Ecto neural progenitor cell (in vitro differentiated cells): Measurements from ENCODE around the gene RAF1.
"Not testable (repeated sequence)": the region's sequence is repeated elsewhere in the genome, so short reads cannot be mapped to it uniquely, and the experiment has no call there.

ENCODE experiments used
- DNase-seq: peaks from one replicate; pipeline ENCODE4 v3.0.0-alpha.2; 2018; ENCODE audit warnings: low spot score

Gene RAF1

DNA sequence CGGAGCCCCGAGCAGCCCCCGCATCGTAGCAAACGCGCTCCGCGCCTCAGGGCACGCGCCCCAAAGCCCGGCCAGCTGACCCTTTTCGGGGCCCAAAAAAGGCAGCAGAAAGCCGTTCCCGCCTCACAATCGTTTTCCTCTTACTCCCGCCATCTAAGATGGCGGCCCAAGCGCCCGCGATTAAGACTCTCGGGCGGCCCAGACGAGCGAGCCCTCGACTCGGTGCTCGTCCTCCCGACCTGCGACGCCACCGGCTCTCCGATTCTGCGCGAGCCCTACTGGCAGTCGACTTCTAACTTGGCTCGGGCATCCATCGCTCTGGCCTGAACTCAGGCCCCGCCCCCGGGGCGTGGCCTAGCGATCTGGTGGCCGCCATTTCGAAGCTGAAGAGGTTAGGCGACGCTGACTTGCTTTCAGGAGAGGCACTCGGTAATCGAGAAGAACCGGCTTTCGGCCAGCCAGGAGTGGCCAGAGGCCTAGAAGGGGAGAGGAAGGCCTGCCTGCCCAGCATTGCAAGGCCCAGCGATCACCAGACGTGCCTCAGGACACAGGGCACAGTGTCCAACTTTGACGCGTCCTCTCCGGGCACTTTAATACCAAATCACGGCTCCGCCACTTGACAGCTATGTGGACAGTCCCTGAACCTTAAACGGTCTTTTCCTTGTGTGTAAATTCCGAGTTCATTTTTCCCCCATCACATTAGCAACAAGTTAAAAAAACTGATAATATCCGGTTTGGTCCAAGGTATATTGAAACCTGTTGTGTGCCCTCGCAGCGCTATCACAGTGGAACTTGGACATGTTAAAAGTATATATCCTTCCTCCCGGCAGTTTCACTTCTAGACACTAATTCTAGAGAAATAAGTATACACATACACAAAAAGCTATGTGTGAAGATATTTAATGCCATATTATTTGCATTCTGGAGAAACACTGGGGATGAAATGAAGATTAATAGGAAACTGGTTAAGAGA is at the start of gene RAF1:
RAF1 (minus strand) TSS at position 182 of the 973 bp plus-strand sequence. CDS start 45,396 bp downstream, outside the sequence.
- DNase-seq, result peak; percentile 98

DNA sequence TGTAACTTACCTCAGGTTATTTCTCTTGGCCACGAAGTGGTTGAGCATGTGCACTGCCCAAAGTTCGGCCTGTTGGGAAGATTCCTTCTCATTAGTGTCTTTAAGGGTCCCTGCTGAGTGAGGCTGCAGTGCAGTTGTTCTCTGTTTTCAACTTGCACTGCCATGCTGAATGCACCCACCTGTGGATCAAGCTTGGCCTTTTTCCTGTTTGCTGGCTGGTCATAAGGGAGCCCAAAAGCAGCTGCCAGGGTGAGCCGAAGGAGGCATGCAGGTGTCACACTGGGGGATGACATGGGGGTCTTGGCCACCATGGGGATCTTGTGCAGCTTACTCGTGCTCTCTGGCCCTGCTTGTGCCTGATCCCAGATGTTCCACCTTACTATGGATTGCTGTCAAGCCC is 46.1 kb upstream of the RAF1 start:
- no peak for DNase-seq

DNA sequence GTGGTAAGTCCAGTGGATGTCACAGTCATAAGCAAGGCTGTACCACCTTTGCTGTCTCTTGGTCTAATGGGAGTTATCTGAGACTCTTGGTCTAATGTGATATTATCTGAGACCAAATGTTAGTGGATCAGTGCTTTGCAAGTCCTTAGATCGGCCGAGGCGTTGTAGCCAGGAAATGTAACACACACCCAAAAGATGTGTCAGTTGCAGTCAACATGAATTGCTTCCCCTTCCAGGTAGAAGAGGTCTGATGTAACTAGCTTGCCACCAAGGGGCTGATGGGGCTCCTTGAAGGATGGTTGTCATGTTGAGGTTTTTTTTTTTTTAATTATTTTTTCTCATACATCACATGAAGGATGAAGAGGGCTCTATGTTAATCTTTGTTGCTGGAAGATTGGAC is 45.4 kb upstream of the RAF1 start:
- DNase-seq, result no peak

DNA sequence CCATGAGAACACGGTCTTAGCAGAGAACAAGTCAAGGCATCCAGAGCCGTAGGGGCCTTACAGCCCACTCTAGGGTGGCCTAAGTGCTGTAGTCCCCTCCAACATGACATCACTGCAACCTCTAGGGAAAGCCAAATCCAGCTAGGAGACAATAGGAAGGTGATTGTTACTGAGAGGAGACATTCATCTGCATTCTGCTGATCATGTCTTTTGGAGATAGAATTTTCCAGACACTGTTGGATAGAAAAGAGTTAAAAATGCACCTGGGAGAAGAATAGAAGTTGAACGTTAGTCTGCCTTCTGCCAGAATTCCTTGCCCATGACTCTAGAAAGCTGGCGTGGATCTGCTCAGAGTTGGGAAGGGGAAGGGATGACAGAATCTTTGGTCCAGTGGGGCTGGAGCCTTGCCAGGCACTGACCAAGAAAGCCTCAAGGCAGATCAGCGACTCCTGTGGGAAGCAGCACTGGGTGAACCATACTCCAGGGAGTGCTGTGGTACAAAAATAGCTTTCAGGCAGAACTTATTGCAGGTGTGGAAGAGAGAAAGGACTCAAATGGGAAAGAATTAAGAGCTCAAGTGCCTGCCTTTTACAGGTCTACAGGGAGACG is 44.8 kb upstream of the RAF1 start:
- no peak for DNase-seq

DNA sequence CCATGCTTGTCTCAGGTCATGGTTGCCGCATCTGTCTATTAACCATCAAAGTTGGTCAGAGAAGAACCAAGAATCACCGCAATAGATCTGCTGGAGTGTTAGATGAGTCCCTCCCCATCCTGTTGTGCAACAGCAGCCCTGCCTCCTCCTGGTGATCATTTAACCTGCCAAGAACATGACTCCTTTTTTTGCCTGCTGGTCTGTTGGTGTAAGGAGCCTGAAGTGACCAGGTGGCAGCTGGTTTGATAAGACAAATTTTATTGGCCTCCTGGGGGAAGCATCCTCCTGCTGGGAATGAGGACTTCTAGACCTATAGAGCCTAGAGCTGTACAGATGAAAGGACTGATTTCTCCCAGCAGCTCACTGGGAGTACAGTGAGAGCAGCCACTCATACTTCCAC is 43.5 kb upstream of the RAF1 start:
- no peak for DNase-seq

DNA sequence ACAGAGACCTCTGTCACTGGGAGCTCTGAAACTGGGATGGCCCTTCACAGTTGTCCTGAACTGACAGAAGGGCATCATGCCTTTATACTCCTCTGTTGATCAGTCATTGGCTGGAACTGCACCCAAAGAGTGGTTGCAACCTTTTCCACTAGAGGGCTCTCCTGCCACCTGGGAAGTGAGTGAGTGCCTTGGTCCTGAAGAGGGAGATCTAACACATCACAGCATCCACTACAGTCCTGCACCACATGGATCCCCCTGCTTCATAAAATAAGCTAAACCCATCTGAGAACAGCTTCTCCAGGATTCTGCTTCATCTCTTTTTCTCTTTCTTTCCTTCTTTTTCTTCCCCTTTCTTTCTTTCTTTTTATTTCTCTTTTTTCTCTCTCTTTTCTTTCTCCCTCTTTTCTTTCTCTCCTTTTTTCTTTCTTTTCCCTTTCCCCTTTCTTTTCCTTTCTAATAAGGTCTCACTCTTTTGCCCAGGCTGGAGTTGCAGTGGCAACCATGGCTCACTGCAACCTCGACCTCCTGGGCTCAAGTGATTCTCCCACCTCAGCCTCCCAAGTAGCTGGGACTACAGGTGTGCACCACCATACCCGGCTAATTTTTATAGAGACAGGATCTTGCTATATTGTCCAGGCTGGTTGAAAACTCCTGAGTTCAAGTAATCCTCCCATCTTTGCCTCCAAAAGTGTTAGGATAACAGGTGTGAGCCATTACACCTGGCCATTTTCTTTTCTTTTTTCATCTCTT is 42.8 kb upstream of the RAF1 start:
- DNase-seq, result peak; percentile 69

DNA sequence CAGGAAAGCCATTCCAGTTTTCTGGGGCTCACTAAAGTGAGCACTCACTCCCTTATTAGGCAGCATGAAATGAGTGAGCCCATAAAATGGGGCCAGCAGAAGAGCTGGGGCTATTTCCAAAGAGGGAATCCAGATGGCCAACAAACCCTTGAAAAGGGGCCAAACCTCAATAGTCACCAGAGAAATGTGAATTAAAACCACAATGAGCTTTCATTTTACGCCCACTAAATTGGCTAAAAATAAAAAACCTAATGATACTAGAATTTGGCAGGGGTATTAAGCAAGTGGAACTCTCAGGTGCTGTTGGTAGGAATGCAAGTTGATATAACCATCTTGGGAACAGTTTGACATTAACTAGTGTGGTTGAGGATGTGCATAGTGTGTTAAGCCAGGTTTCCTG is 42.1 kb upstream of the RAF1 start:
- no peak for DNase-seq

DNA sequence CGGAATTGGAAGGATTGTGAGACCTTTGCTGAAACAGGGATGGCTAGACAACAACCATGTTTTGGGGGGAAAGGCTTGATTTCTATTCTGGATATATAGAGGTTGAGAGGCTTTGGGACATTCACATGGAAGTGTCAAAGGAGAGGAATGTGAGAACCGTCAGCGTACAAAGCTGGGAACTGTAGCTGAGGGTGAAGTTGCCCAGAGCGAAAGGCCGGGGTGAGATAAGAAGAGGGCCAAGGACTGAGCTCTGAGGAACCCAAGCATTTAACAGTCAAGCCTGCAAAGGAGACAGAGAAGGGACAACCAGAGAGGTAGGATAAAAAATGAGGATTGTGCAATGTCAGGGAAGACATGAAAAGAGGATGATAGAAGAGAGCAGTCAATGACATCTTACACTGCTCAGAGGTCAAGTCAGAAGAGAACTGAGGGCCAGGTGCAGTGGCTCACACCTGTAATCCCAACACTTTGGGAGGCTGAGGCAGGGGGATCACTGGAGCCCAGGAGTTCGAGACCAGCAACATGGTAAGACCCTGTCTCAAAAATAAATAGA is 41.5 kb upstream of the RAF1 start:
- DNase-seq, result no peak

DNA sequence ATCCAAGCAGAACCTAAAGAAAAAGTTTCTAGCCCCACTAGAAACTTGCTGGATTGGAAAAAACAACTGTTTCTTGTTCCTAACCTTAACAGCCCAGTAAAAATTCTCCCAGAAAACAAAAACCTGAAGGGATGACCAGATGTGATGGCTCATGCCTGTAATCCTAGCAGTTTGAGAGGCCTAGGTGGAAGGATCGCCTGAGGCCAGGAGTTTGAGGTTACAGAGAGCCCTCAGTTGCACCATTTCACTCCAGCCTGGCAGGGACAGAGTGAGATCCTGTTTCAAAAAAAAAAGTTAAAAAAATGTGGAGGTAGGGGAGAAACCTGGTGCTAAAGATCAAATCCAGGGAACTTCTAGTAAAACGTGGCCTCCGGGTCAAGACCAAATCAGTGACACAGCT is 38.6 kb upstream of the RAF1 start:
- DNase-seq, result no peak

DNA sequence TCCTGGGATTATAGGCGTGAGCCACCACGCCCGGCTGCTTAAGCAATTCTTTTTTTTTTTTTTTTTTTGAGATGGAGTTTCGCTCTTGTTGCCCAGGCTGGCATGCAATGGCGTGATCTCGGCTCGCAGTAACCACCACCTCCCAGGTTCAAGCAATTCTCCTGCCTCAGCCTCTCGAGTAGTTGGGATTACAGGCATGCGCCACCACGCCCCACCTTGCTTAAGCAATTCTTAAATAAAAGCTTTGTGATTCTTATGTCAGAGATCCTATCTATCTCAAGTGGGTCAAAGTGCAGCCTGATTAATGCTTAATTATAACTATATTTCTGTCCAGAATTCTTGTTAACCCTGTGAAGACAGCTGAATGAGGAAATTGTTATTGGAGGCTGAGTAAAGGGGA is 37.7 kb upstream of the RAF1 start:
- DNase-seq, result not testable (repeated sequence)

DNA sequence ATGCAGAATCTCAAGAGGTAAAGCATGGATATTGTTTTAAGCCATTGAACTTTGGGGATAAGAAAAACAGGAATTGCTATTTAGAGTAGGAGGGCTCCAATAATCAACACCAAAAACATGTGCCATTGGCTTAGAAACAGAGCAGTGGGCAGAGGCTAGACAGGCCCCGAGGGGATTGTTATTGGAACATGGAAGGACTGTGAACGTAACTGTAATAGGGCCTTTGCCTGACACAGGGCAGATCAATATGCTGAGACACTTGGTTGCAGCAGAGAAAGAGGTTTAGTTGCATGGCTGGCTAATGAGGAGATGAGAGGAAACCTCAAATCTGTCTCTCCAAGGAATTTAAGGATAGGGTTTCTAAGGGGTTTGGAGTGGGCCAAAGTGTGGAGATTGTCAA is 36.9 kb upstream of the RAF1 start:
- DNase-seq, result no peak

DNA sequence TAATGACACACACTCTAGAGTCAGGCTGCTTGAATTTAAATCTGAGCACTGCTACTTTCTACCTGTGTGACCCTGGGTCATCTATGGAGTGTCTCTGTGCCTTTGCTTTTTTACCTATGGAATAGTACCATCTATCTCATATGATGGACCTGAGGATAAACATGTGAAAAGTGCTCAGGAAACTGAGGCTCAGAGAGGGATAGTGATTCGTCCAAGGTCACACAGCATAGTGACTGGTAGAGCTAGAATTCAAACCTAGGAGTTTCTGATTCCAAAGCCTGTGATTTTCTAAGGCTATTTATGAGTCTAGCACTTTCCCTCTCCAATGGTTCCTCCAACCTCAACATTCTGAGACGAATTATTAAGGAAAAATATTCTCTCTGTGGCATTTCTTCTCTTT is 32.0 kb upstream of the RAF1 start:
- no peak for DNase-seq

DNA sequence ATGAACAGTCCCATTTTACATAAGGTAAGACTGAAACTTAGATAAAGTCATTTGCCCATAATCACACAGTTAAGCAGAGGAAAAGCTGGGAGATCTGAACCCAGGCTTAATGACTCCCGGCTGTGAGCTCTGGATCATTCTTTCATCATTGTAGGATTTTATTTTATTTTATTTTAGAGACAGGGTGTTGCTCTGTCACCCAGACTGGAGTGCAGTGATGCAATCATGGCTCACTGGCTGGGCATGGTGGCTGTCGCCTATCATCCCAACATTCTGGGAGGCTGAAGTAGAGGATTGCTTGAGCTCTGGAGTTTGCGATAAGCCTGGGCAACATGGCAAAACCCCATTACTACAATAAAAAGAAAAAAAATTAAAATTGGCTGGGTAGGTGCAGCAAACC is 31.2 kb upstream of the RAF1 start:
- DNase-seq, result no peak

DNA sequence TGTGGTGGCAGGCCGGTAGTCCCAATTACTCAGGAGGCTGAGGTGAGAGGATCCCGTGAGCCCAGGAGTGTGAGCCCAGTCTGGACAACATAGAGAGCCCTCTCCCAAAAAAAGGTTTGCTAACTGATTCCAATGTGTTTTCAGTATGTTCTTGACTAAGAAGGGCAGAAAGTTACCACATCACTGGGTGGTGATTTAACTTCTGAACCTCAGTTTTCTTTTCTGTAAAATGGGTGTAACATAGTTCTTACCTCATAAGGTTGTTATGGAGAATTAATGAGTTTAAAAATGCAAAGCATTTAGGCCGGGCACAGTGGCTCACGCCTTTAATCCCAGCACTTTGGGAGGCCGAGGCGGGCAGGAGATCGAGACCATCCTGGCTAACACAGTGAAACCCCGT is 28.5 kb upstream of the RAF1 start:
- DNase-seq, result no peak

DNA sequence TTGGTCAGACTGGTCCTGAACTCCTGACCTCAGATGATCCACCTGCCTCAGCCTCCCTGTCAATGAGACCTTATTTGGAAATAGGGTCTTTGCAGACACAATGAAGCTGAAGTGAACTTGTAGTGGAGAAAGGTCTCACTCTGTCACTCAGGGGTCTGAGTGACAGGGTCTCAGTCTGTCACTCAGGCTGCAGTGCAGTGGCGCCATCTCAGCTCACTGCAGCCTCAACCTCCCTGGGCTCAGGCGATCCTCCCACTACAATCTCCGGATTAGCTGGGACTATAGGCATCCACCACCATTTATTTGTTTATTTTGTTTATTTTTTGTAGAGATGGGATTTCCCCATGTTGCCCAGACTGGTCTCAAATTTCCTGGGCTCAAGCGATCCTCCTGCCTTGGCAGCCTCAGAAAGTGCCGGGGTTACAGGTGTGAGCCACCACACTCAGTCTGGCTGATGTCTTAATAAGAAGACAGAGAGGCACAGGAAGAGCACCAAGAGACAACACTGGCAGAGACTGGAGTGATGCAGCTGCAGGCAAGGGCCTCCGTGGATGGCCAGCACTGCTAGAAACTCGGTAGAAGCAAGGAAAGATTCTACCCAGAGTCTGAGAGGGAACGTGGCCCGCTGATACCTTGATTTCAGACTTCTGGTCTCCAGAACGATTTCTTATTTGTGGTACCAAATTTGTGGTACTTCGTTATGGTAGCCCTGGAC is 26.2 kb upstream of the RAF1 start:
- DNase-seq, result no peak

DNA sequence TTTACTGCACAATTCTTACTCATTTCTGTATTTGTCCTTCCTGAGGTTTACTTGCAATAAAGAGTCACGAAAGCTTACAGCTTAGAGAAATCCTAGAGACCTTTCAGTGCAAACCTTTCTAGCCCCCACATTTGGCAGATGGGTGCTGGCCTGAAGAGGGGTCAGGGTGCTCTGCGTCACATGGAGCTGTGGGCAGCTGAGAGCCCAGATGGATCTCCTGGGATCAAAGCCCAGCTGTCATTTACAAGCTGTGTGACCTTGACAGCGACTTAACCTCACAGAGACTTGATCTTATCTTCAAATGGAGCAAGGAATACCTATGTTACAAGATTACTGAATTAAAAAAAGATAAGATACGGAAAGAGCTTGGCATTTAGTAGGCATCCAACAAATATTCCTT is 24.0 kb upstream of the RAF1 start:
- no peak for DNase-seq

DNA sequence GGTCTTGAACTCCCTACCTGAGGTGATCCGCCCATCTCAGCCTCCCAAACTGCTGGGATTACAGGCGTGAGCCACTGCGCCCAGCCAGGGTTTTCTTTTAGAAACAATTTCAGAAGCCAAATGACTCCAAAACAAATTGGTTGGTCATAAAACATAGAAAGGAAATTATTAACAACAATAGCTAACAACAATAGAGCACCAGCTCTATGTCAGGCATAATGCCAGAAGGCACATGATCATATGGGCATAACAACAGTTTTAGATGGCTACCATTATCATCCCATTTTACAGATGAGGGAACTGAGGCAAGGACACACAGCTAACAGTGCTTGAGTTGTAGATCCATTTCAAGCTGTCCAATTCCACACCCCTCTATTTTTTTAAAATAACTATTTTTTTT is 22.2 kb upstream of the RAF1 start:
- no peak for DNase-seq

DNA sequence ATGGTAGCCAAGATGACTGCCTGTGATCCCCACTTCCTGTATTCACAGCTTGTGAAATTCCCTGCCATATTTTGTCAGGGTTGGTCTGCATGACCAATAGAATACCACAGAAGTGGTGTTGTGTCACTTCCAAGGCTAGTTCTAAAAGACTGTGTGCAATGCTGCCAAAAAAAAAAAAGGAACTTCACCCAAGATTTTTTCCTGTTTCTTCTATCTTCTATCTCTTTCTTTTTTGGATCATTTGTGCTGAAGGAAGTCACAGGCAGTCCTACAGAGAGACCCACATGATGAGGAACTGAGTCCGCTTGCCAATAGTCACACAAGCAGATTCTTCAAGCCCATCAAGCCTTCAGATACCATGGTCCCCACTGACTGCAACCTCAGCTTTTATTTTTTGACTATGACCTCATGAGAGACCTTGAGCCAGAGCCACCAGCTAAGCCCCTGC is 18.1 kb upstream of the RAF1 start:
- no peak for DNase-seq

DNA sequence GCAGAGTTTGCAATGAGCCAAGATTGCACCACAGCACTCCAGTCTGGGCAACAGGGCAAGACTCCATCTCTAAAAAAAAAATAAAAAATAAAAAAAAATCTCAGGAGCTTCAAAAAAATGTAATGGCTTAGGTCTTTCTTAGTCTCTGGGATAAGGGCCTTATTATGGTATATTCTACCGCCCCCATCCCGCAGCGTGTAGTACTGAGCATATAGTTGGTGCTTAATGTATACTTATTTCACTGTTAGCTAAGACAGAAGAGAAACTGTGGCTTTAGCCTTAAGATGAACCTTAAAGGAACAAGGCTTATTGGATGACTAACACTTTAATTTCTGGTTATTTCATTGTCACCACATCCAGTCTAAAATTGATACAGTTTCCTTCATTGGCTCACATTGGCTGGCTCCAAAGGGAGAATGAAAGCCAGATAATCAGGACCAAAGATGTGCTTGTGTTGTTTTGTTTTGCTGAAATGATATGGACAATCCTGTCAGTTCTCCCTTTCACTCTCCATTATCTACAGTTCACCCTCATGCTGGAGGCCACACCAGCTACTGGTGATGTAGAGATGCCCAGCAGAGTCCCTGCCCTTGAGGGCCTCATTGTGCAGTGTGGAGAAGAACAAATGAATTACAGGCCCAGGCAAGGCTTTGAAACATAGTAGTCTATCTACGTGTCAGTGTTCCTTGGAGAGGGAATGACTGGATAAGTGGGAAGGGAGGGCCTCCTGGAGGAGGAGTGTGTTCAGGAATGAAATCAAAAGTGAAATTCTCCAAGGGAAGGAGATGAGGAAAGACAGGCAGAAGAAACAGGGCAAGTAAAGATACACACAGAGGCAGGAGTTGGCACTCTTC is 17.4 kb upstream of the RAF1 start:
- no peak for DNase-seq

DNA sequence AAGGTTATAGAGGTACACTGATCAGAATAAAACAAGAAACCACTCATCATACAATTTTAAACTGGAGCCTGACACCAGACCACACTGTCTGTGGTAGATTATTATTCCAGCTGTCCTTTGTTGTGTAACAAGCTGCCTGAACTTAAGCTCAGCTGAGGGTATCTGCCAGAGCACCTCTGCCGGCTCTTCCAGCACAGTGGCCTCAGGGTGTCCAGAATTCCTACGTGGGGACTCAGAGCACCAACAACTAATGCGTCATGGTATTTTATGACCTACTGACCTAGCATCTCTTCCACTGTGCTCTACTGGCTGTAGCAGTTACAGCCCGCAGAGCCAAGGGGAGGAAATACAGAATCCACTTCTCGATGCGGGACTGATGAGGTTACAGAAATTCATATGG is 15.6 kb upstream of the RAF1 start:
- no peak for DNase-seq

DNA sequence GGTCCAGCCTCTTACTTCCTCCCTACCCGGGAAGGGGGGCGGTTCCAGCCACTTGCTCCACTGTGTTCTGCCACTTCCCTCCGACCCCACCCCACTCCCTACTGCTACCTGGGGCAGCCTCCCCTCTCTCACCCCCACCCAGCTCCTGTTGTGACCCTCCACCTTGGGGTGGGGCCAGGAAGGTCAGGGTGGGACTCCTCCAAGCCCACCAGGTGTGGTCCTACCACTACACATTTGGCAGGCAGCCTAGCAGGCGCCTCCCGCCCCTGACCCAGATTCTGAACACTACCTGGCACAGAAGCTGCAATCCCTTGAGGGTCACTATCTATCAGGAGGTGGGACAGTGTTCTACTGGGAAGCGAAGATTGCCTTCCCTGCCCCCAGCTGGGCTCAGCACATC is 13.7 kb upstream of the RAF1 start:
- DNase-seq, result no peak
